NT2/D1 (cell line): ENCODE data around the gene BAG3.

Source experiments
- YY1 ChIP-seq: IDR thresholded peaks from 2 replicates; pipeline ENCODE4 v1.6.1; 2011; ENCODE audit not compliant: insufficient read length, insufficient read depth
- ZNF274 ChIP-seq: IDR thresholded peaks from 2 replicates; pipeline ENCODE4 v1.6.1; 2011; ENCODE audit warnings: mild to moderate bottlenecking, low read depth, low read length

- TF ChIP-seq ZNF274 (no peak), YY1 (no peak)
Observed at GRCh38 chr10:119625570-119626280, 25.5 kb upstream of the BAG3 start.
